ENCODE data around the gene AP4M1.
A peak's percentile ranks its signal among the peaks of the same experiment; 100 is the strongest.

Gene AP4M1

GRCh38 chr7:100109521-100110163 lies 8.2 kb downstream of the AP4M1 start:
- DNase-seq (ENCODE audit: low spot score), result no peak

DNA sequence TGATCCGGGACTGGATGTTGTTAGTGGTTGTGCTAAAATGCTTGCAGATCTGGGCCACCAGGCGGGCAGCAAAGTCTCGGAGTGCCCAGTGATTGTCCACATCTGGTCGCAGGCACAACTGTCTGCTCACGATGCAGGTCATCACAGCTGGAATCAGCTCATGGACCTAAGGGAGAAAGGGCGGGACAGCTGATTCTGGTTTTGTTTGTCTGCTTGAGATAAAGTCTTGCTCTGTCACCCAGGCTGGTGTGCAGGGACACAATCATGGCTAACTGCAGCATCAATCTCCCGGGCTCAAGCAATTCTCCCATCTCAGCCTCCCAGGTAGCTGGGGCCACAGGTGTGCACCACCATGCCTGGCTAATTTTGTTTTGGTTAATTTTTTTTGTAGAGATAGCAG lies 9.7 kb downstream of the AP4M1 start:
- DNase-seq (ENCODE audit: low spot score), result no peak

GRCh38 chr7:100111914-100112313 lies 10.5 kb downstream of the AP4M1 start:
- no peak for DNase-seq (ENCODE audit: low spot score)

- DNase-seq (ENCODE audit: low spot score), result no peak
These were observed 13.6 kb downstream of the AP4M1 start for GRCh38 chr7:100115026-100115425.

- DNase-seq (ENCODE audit: low spot score), result no peak
These were observed 17.1 kb downstream of the AP4M1 start for GRCh38 chr7:100118388-100119071.

DNA sequence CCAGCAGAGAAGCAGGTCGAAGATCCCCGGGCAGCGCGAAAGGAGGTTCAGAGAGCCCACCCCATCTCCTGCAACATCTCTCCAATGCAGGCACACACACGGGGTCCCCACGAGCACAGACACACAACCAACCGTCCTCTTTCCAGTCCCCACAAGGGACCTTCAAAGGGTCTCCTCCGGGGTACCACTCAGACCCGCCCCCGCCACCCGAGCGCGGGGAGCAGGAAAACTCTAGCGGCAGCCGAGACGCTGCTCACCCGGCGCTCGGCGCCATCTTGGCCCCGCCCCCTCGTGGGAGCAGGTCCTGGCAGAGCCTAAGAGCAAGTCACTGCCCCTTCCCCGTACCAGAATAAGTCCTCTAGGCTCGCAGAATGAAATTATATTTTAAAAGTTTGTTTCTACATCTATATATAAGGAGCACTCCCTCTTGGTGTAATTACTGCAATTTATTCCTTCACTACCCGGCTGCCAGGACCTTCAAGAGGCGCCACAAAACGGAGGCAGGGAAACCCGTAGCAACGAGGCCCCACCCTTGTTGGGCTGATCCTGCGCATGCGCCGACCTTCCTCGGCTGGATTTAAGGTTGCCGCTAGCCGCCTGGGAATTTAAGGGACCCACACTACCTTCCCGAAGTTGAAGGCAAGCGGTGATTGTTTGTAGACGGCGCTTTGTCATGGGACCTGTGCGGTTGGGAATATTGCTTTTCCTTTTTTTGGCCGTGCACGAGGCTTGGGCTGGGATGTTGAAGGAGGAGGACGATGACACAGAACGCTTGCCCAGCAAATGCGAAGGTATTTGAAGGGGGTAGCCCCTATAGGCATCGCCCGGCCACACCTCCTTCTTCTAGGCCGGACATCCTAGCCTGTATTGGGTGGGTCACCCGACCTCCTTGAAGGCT lies 17.9 kb downstream of the AP4M1 start, which contains the start of the genes CNPY4 and TAF6:
CNPY4 (plus strand) TSS at position 563 of the 898 bp plus-strand sequence; CDS start at position 674, 111 bp downstream.
TAF6 (minus strand) TSS at position 287 of the 898 bp plus-strand sequence. CDS start 5,149 bp downstream, outside the sequence.
- peak; percentile 99 for DNase-seq (ENCODE audit: low spot score)

- no peak for DNase-seq (ENCODE audit: low spot score)
These were observed 18.7 kb downstream of the AP4M1 start for GRCh38 chr7:100119970-100120732.

- no peak for DNase-seq (ENCODE audit: low spot score)
These were observed 19.2 kb downstream of the AP4M1 start for GRCh38 chr7:100120733-100121036.

GRCh38 chr7:100122067-100122466 lies 20.6 kb downstream of the AP4M1 start:
- no peak for DNase-seq (ENCODE audit: low spot score)

GRCh38 chr7:100122568-100122967 lies 21.1 kb downstream of the AP4M1 start:
- no peak for DNase-seq (ENCODE audit: low spot score)

GRCh38 chr7:100124301-100125230 lies 23.1 kb downstream of the AP4M1 start:
- DNase-seq (ENCODE audit: low spot score), result no peak

- no peak for DNase-seq (ENCODE audit: low spot score)
These were observed 24.9 kb downstream of the AP4M1 start for GRCh38 chr7:100126239-100126930.

- peak; percentile 95 for DNase-seq (ENCODE audit: low spot score)
These were observed 25.8 kb downstream of the AP4M1 start, which contains the start of gene MBLAC1 for GRCh38 chr7:100126931-100127865. Gene MBLAC1, plus strand, starts transcription at chr7:100126967. Its CDS starts 429 bp downstream, at chr7:100127396.

GRCh38 chr7:100127866-100128636 lies 26.6 kb downstream of the AP4M1 start:
- DNase-seq (ENCODE audit: low spot score), result no peak

DNA sequence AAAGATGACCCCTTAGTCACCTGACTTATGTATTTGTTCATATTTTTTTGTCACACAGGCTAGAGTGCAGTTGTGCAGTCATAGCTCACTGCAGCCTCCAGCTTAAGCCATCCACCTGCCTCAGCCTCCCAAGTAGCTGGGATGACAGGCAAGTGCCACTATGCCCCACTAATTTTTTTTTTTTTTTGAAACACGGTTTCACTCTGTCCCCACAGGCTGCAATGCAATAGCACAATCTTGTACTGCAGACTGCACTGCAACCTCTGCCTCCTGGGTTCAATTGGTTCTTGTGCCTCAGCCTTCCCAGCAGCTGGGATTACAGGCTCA lies 27.2 kb downstream of the AP4M1 start:
- no peak for DNase-seq (ENCODE audit: low spot score)

DNA sequence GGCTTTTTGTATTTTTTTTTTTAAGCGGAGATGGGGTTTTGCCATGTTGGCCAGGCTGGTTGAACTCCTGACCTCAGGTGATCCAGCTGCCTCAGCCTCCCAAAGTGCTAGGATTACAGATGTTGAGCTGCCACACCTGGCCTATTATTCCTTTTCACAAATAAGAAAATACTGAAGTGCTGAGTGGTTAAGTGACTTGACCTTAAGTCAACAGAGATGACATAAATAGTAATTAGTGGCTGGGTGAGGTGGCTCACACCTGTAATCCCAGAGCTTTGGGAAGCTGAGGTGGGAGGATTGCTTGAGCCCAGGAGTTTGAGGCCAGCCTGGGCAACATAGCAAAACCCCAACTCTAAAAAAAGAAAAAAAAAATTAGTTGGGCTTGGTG lies 28.8 kb downstream of the AP4M1 start:
- DNase-seq (ENCODE audit: low spot score), result peak; percentile 33

DNA sequence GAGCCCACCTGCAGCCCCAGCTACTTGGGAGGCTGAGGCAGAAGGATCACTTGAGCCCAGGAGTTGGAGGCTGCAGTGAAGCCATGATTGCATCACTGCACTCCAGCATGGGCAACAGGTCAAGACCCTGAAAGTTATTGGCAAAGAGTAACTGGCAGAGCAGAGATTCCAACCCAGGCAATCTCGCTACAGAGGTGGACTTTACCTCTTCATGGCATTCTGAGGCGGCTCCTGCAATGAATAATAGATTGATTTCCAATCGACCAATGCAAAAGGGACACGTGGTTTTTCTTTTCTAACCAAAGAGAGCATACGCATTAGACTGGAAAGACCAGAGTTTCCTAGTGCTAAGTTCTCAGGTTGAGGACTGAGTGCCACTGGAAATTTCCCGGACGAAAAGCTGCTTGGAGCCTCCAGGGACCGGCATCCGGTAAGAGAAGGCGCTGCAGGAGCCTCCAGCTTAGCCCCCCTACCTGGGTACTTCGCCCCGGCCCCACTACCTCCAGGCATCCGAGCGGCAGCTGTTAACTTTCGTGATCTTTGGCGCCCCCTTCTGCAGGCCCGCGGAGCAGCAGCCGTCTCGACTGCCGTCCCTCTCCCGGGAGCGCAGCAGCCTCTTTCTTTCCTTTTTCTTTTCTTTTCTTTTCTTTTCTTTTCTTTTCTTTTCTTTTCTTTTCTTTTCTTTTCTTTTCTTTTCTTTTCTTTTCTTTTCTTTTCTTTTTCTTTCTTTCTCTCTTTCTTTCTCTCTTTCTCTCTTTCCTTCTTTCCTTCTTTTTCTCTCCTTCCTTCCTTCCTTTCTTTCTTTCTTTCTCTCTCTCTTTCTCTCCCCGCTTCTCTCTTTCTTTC lies 29.4 kb downstream of the AP4M1 start:
- peak; percentile 70 for DNase-seq (ENCODE audit: low spot score)
